Astrocyte of the cerebellum (primary cell): Measurements from ENCODE around the gene LAMTOR2.

ENCODE experiments used
- DNase-seq: peaks from one replicate; pipeline ENCODE4 v3.0.0-alpha.2; 2011; ENCODE audit warnings: low read depth
- H3K4me3 ChIP-seq: 2 replicates; pipeline ENCODE4 v1.5.1; 2011; ENCODE audit warnings: mild to moderate bottlenecking, low read depth, low read length, moderate library complexity
- CTCF ChIP-seq: IDR thresholded peaks from 2 replicates; pipeline ENCODE4 v1.5.1; 2012; ENCODE audit warnings: low read length, low read depth, moderate library complexity, mild to moderate bottlenecking; ENCODE audit errors: missing control alignments
- in situ Hi-C: cut with HindIII; loops from 2 replicates; pipeline ENCODE4 v1.10.0; 2017; ENCODE audit warnings: low sequenced_read_pairs

Gene LAMTOR2

DNA sequence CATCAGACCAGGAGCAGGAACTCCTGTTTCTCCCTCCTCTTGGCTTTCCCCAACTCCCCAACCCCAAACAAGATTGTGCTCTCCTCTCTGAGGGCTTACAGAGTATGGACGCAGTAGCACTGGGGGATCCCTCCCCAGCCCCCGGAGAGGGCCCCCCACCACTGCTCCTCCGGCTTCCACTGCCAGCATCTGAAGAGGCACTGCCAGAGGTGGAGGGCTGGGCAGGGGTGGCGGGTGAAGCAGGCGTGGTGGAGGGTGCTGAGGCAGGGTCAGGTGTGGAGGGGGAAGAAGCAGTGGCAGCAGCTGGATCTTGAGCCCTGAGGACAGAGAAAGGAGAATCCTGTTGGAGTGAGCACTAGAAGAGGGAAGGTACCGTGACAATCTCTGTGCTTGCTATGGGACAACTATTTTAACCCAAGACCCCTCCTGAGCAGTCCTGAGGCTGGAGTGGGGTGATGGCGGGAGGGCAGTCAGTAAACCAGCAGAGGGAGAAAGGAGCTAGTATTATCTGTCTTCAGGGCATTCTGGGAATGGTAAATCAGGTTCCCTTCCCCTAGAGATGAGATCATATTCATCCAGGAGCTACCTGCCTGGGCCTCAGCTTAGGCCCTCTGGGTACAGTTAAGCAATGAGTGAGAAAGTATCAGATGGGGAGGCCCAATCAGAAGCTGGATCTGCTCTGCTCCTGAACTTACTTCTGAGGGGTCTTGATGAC, 3.4 kb upstream of the LAMTOR2 start:
- no peak for TF ChIP-seq CTCF
- H3K4me3 ChIP-seq = no peak overlapping the region
- DNase-seq = no peak
- in situ Hi-C loops = no loop called here

GRCh38 chr1:156052862-156053767, 1.5 kb upstream of the LAMTOR2 start:
- in situ Hi-C loops = no loop called here
- DNase-seq = peak; percentile 31
- H3K4me3 ChIP-seq = peak overlapping the region; percentile 98
- peak; percentile 29 for TF ChIP-seq CTCF

DNA sequence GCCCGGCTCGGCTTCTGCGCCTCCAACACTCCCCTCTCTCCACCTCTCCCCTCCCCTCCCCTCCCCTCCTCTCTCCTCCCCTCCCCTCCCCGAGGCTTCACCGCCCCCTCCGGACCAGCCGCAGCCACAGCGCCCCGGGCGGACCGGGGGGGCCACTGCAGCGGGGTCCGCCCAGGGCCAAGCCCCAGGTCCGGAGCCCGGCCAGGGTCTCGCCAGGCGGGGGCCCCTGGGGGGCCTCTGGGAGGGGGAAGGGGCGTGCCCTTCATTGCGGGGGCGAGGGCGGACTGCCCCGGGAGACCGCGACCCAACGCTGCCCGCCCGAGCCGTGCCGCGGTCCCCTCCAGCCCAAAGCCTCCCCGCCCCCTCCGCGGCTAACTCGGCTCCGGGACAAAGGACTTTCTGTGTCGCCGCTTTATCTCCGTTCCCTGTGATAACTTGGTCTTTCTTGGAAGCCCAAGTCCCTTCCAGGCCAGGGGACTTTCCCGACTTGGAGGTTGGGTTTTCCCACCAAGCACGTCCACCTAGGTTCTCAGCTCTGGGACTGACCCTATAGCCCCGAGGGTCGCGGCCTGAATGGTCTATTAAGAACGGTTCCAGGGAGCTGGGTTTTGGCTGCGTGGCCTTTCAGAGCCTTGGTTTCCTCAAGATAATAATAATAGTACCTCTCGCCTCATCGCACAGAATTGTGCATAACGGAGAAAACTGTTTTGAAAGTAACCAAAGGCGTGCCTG, 648 bp upstream of the LAMTOR2 start, which contains the start of gene UBQLN4:
Gene UBQLN4, minus strand, starts transcription at position 31 of the 732 bp plus-strand sequence. CDS start 97 bp downstream, outside the sequence.
- DNase-seq = peak; percentile 55
- TF ChIP-seq CTCF = peak; percentile 47
- in situ Hi-C loops = no loop called here
- H3K4me3 ChIP-seq = peak within 1 kb of the TSS; percentile 98

DNA sequence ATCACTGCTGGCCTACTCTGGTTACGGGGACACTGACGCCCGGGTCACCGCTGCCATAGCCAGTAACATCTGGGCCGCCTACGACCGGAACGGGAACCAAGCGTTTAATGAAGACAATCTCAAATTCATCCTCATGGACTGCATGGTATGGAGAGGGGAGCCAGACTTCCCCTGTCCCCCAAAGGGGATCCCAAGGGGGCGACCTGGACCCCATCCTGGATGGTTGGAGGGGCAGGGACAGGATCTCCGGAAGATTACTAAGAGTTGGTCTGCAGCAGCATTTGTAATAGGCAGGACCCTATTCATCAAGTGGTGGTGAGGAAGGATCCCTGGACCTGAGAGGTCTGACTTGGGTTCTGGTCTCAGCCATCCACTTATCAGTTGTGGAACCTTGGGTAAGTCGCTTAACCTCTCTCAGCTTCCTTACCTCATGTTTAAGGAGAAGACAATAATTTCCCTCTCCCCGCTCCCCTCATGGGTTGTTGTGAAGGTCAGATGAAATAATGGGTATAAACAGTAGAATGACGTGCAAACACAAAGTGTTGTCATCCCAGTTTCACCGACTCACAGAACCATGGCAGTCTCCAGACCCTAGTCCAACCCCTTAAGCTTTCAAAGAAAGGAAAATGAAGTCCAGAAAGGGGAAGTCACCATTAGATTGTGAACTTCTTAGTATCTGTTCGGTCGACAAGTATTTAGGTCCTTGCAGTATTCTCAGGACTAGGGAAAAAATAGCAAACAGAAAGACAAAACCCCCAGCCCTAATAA, 883 bp downstream of the LAMTOR2 start:
- TF ChIP-seq CTCF = no peak
- H3K4me3 ChIP-seq = peak overlapping the region; percentile 98
- in situ Hi-C loops = loop anchor here (5.0 kb wide), 1 partner anchor 43 kb away; no protein-coding TSS in a partner anchor
- DNase-seq = no peak

DNA sequence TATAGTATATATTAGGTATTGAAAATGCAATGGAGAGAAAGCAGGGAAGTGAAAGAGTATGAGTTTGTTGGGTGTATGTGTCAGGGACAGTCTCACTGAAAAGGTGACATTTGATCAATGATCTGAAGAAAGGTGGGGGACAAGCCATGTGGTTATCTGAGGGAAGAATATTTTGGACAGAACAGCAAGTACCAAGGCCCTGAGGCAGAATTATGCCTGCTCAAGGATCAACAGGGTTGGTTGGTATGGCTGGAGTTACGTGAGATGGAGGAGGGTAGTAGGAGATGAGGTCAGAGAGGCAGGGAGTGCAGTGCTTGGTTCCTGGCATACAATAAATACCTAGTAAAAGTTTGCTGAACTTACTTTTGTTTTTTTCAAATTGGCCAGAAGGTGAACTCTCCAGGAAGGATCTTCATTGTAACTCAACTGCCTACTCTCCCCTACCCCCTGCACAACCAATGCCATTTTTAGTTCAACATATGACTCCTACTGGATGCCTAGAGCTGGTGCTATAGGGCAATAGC, 1.8 kb downstream of the LAMTOR2 start:
- in situ Hi-C loops = loop anchor here (5.0 kb wide), 1 partner anchor 44 kb away; no protein-coding TSS in a partner anchor
- no peak overlapping the region for H3K4me3 ChIP-seq
- no peak for DNase-seq
- TF ChIP-seq CTCF = no peak
